ENCODE data around the gene CARF.
"Not testable (repeated sequence)": the region's sequence is repeated elsewhere in the genome, so short reads cannot be mapped to it uniquely, and the experiment has no call there.

Gene CARF

DNA sequence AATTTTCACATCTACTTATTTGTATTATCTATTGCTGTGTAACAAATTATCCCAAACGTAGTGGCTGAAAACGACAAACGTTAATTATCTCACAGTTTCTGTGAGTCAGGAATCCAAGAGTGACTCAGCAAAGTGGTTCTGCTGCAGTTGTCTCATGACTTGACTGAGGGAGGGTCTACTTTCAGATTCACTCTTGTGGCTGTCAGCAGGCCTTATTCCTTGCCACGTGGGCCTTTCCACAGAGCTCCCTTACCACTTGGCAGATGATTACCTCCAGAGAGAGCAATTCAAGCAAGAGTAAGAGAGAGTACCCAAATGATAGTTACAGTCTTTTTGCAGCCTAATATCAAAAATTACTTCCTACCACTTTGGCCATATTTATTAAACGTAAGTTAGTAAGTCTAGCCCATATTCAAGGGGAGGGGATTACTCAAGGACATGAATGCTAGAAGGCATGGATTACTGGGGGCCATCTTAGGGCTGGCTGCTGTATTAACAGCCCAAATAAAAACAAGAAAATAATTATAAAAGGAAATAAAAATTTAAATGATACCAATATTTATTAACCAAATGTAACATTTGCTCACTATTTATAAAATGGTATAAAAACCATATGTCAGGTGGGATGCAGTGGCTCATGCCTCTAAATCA lies 53.9 kb downstream of the CARF start:
- no peak for DNase-seq (ENCODE audit: low spot score)
- no peak overlapping the region for H3K27ac ChIP-seq
- TF ChIP-seq, protein P1, sequence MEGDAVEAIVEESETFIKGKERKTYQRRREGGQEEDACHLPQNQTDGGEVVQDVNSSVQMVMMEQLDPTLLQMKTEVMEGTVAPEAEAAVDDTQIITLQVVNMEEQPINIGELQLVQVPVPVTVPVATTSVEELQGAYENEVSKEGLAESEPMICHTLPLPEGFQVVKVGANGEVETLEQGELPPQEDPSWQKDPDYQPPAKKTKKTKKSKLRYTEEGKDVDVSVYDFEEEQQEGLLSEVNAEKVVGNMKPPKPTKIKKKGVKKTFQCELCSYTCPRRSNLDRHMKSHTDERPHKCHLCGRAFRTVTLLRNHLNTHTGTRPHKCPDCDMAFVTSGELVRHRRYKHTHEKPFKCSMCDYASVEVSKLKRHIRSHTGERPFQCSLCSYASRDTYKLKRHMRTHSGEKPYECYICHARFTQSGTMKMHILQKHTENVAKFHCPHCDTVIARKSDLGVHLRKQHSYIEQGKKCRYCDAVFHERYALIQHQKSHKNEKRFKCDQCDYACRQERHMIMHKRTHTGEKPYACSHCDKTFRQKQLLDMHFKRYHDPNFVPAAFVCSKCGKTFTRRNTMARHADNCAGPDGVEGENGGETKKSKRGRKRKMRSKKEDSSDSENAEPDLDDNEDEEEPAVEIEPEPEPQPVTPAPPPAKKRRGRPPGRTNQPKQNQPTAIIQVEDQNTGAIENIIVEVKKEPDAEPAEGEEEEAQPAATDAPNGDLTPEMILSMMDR (IDR thresholded peaks at IDR 0.05): no peak
- H3K4me3 ChIP-seq: peak overlapping the region; percentile 4

DNA sequence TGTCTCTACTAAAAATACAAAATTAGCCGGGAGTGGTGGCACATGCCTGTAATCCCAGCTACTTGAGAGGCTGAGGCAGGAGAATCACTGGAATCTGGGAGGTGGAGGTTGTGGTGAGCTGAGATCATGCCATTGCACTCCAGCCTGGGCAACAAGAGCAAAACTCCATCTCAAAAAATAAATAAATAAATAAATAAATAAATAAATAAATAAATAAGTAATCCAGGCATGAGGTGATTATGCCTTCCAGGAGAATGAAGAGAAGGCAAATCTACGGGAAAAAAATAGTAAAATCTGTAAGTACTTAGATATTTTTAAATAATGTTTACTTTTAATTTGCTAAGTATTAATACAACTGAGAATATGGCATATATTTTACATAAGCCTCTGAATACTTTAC lies 57.3 kb downstream of the CARF start:
- not testable (repeated sequence) for H3K27ac ChIP-seq; H3K4me3 ChIP-seq; DNase-seq (ENCODE audit: low spot score)

DNA sequence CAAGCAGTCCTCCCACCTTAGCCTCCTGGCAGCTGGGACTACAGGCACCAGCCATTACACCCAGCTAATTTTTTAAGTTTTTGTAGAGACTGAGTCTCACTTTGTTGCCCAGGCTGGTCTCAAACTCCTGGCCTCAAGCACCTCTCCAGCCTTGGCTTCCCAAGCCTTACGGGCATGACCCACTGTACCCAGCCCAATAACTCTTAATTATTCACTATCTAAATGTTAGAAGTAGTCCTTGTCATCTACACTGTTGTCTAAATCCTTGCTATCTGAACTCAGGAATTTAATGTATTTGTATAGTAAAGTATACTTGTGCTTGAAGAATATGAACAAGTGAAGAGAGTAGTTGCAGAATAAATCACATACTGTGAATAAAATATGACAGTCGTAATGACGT lies 64.7 kb downstream of the CARF start:
- TF ChIP-seq, protein P1 (IDR thresholded peaks at IDR 0.05): no peak
- Histone ChIP-seq H3K4me3 (no peak overlapping the region), H3K27ac (no peak overlapping the region)
- no peak for DNase-seq (ENCODE audit: low spot score)

DNA sequence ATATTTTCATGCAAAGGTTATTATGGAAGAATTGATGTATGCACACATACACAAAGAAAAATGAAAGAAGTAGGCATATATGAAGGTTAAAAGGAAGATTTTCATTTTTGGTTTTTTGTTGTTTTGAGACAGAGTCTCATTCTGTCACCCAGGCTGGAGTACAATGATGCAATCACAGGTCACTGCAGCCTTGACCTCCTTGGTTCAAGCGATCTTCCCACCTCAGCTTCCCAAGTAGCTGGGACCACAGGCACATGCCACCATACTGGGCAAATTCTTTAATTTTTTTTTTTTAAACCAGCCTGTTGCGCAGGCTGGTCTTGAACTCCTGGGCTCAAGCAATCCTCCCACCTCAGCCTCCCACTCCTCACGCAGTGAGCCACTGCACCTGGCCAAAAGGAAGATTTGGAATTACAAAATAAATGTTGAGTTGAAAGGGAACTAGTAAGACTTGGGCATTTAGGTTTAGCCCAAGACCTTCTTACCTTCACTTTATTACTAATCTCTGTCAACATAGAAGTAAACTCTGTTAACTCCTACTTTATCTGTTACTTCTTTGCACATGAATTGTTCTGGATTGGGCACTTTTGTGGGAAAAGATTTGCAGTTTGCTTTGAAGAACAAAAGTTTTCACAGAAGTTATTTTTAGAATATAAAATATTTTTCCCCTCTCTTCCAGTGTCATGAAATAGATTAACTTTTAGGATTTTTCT lies 70.9 kb downstream of the CARF start:
- no peak overlapping the region for H3K27ac ChIP-seq
- DNase-seq (ENCODE audit: low spot score): no peak
- TF ChIP-seq, protein P1 (IDR thresholded peaks at IDR 0.05): no peak

DNA sequence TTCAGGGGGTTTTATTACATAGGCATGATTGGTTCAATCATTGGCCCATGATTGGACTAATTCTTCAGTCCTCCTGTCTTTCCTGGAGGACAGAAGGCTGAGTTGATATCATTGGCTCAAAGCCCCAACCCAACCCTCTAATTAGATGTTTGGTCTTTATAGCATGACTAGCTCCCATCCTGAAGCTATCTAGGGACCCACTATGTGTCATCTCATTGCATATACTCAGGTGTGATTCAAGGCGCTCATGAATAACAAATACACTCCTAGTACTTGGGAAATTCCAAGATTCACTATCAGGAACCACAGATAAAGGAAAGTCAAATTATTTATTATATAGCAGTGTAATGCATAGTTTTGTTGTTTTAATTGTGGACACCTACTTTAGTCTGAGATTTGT lies 77.7 kb downstream of the CARF start:
- Histone ChIP-seq H3K27ac (no peak overlapping the region), H3K4me3 (no peak overlapping the region)
- TF ChIP-seq, protein P1 (IDR thresholded peaks at IDR 0.05): no peak
- no peak for DNase-seq (ENCODE audit: low spot score)

More for the DNA sequence above, 70.9 kb downstream of the CARF start:
- H3K4me3 ChIP-seq: no peak overlapping the region

DNA sequence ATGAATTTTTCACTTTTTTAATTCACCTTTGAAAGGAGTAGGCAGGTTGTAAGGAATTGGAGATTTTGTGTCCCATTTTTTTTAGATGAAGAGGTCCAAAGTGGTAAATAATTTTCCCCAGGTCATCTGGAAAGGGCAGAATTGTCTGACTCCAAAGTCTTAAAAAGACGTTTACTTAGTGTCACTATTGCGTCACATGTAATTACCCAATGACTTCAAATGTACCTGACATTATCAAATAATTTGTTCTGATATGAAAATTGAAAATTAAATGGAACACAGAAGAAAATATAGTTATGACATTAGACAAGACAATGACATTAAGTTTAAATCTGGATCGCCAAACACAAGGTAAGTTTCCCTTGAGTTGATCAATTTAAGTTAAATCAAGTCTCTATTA lies 78.4 kb downstream of the CARF start:
- DNase-seq (ENCODE audit: low spot score): no peak
- Histone ChIP-seq H3K4me3 (no peak overlapping the region), H3K27ac (no peak overlapping the region)
- TF ChIP-seq, protein P1 (IDR thresholded peaks at IDR 0.05): no peak

DNA sequence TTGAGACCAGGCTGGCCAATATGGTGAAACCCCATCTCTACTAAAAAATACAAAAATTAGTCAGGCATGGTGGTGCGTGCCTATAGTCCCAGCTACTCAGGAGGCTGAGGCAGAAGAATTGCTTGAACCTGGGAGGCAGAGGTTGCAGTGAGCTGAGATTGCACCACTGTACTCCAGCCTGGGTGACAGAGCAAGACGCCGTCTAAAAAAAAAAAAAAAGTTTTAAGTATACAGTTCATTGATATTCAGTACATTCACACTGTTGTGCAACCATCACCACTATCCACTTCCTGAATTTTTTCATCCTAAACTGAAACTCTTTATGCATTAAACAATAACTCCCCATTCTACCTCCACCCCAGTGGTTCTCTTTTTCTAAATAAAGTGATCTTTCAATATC lies 85.0 kb downstream of the CARF start:
- H3K4me3 ChIP-seq; DNase-seq (ENCODE audit: low spot score); H3K27ac ChIP-seq: not testable (repeated sequence)

DNA sequence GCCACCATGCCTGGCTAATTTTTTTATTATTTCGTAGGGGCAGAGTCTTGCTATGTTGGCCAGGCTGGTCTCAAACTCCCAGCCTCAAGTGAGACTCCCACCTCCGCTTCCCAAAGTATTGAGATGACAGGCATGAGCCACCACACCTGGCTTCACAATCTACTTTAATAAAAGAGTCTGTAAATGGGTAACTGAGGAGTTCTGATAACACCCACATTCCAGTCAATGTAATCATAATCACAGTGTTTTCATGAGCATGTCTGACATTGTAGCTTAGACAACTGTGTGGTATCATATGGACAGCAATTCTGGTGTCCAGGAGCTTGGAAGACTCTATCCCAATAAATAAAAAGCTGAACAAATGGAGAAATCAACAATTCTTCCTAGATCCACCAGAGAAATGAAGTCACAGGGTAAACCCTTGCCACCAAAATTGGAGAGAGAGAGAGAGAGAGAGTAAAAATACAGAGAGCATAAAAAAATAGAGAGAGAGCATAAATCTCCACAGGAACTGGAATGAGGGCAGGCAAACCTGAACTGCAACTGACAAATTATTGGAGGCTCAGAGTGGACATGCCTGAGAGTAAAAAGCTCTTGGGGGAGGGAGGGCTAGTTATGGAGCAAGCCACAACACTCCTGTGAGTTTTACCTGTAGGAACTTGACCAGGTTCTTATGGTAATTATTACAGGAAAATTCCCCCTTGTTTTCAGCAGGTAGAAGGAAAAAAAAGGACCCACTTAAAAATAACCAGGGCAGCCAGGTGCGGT lies 90.2 kb downstream of the CARF start:
- Histone ChIP-seq H3K27ac (no peak overlapping the region), H3K4me3 (no peak overlapping the region)
- no peak for DNase-seq (ENCODE audit: low spot score)
- TF ChIP-seq, protein P1 (IDR thresholded peaks at IDR 0.05): no peak
